ENCODE results near the gene WNT7B.

The WNT7B gene

DNA sequence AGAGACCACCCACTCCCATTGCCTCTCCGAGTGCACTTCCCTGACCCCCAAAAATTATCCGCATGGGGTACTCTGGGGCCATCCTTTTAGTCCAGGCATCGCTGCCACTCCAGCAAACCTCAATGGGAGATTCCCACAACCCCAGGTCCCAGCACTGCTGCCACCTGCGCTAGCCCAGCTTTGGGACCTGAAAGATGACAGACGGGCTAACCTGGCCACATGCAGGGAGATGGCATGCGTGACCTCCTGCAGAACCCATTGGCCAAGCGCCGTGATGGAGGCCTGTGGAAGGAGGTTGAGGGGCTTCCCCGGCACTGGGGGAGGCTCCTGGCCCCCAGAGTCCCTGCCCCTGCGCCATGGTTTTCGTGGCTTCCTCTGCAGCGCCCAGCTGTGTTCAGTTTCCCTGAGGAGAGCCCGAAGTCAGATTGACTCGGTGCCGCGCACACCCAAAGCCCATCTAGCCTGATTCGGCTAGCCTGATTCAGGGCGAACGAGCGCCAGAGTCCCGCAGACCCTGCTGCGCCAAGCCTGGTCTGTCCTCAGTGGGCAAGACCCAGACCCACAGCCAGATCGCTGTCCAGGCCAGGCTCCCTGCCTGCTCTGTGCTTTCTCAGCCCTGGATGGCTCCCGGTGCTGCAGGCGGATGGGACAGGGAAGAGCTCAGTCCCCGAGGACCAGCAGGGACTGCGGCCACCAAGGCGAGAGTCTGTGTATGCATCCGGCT lies 751 bp upstream of the WNT7B start:
- Histone ChIP-seq H3K27ac (ENCODE audit: low read depth, low read length) (no peak overlapping the region), H3K79me2 (ENCODE audit: control insufficient read depth, insufficient read depth, low read length, unreplicated experiment) (no peaks in the 10 kb centered on the region), H3K4me1 (ENCODE audit: control insufficient read depth, insufficient read depth, low read length, unreplicated experiment) (no peaks in the 10 kb centered on the region), H3K36me3 (ENCODE audit: insufficient read depth, low read length) (no peaks in the 10 kb centered on the region), H2AFZ (ENCODE audit: low read length, unreplicated experiment) (no peak overlapping the region), H3K27me3 (ENCODE audit: insufficient read depth, low read length) (peaks cover 50% of the 10 kb centered on the region), H3K4me3 (ENCODE audit: low read depth, low read length) (no peak overlapping the region)

DNA sequence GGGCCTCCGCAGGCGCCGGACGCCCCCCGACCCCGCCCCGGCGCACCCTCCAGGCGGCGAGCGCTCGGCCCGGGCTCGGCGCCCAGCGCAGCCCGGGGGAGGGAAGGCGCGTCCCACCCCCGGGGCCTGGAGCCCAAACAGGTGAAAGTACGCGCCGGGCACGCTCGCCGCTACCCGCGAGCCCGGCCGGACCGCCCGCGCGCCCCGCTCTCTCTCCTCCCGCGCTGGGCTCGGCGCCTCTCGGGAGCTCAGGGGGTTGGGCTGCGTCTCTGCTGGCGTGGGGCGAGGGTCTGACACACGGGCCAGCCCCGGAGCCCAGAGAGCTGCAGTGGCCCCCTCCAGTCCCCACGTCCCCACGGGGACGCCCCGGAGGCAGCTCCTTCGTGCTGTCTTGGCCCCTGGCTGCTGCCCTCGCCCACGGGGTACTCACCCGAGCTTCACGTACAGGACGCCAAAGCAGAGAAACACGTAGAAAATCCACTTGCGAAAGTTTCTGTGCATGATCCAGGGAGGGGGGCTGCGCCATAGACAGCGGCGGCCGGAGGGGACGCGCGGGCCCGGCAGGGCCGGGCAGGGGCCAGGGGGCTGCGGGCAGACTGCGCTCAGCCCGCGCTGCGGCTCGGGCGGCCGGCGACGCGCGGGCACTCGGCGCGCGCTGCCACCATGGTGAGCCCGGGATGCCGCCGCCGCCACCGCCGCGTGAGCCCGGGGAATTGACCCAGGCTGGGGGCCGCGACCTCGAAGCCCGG lies 534 bp downstream of the WNT7B start:
- no peak overlapping the region for H2AFZ ChIP-seq (ENCODE audit: low read length, unreplicated experiment)
- no peaks in the 10 kb centered on the region for H3K79me2 ChIP-seq (ENCODE audit: control insufficient read depth, insufficient read depth, low read length, unreplicated experiment)
- H3K27me3 ChIP-seq (ENCODE audit: insufficient read depth, low read length) = peaks cover 58% of the 10 kb centered on the region
- H3K27ac ChIP-seq (ENCODE audit: low read depth, low read length) = no peak overlapping the region
- H3K4me1 ChIP-seq (ENCODE audit: control insufficient read depth, insufficient read depth, low read length, unreplicated experiment) = no peaks in the 10 kb centered on the region
- H3K36me3 ChIP-seq (ENCODE audit: insufficient read depth, low read length) = no peaks in the 10 kb centered on the region
- H3K4me3 ChIP-seq (ENCODE audit: low read depth, low read length) = peak overlapping the region; percentile 43; the same call in 1 of the 2 replicates

DNA sequence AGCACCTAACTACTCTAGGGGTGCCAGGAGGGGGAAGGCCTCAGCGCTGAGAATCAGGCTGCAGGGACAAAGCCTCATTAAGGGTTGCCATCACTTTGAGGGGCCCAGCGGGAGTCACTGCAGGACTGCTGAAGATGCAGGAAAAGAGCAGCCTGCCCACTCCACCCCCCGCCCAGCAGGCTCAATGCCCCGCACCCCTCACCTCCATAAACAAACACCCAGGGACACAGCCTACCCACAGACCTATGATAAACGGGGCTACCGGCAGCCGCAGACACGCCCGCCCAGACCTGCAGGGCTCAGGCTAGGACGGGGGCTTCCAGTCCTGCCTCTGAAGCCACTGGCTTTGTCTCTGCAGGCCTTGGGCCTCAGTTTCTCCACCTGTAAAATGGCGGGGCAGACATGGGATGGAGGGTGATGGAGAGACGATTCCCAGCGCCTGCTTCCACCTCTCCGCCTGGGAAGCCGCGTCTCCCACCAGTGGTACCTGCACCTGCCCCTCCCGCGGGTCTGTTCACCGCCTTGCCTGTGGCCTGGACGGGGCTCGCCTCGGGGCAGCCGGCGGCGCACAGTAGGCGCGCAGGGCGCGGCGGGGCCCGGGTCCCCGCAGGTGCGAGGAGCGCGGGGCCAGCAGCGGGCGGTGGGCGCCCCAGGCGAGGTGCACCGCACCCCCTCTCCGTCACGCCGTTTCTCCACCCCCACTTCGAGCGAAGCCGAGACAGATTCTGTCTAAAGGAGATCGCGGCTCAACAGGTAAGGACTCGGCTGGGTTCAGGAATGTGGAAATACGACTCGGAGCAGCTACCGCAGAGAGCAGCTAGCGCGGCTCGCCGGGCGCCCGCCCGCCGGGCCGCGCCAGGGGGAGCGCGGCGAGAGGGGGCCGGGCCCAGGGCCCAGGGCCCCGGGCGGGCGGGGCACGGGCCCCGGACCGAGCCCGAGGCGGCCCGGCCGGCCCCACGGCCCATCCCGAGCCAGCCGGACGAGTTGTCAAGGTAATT lies 1.5 kb downstream of the WNT7B start:
- Histone ChIP-seq H3K79me2 (ENCODE audit: control insufficient read depth, insufficient read depth, low read length, unreplicated experiment) (no peaks in the 10 kb centered on the region), H3K4me1 (ENCODE audit: control insufficient read depth, insufficient read depth, low read length, unreplicated experiment) (no peaks in the 10 kb centered on the region), H2AFZ (ENCODE audit: low read length, unreplicated experiment) (no peak overlapping the region), H3K4me3 (ENCODE audit: low read depth, low read length) (no peak overlapping the region), H3K27me3 (ENCODE audit: insufficient read depth, low read length) (peaks cover 68% of the 10 kb centered on the region), H3K27ac (ENCODE audit: low read depth, low read length) (no peak overlapping the region), H3K36me3 (ENCODE audit: insufficient read depth, low read length) (no peaks in the 10 kb centered on the region)

DNA sequence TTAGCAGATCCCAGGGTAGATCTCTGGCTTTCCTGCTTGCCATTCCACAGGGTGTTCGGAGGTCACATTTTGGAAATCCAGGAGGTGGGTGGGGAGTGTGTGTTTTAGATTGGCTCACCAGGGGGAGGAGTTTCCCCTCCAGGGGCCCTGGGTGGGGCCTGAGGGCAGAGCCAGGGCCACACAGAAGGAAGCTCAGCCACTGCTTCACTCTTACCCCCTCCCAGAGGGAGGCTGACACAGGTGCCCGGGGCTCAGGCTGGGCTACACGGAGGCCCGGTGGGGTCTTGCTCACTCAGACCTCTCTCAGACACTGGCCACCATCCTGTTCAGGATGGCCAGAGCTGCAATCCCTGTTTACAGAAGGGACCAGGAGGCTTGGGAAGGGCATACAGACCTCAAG lies 2.5 kb downstream of the WNT7B start:
- Histone ChIP-seq H3K27ac (ENCODE audit: low read depth, low read length) (no peak overlapping the region), H3K27me3 (ENCODE audit: insufficient read depth, low read length) (peaks cover 69% of the 10 kb centered on the region), H3K4me3 (ENCODE audit: low read depth, low read length) (no peak overlapping the region), H2AFZ (ENCODE audit: low read length, unreplicated experiment) (no peak overlapping the region), H3K36me3 (ENCODE audit: insufficient read depth, low read length) (no peaks in the 10 kb centered on the region), H3K4me1 (ENCODE audit: control insufficient read depth, insufficient read depth, low read length, unreplicated experiment) (peaks cover under 1% of the 10 kb centered on the region), H3K79me2 (ENCODE audit: control insufficient read depth, insufficient read depth, low read length, unreplicated experiment) (no peaks in the 10 kb centered on the region)

DNA sequence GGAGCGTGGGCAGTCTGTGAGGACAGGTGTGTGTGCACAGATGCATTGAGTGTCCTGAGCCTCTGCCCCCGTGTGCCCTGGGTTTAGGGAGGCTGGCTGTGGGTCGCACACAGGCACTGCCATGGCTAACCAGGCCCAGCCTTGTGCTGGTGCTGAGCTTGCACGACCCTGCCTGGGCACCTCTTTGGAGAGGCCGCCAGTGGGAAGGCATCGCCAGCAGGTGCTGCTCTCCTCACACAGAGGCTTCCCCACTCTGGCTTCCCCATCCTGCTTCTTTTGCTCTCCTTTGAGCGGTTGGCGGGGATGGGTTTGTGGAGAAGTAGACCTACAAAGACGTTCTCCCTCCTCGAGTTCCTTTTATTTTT lies 4.1 kb downstream of the WNT7B start:
- Histone ChIP-seq H2AFZ (ENCODE audit: low read length, unreplicated experiment) (no peak overlapping the region), H3K79me2 (ENCODE audit: control insufficient read depth, insufficient read depth, low read length, unreplicated experiment) (no peaks in the 10 kb centered on the region), H3K27me3 (ENCODE audit: insufficient read depth, low read length) (peaks cover 63% of the 10 kb centered on the region), H3K36me3 (ENCODE audit: insufficient read depth, low read length) (no peaks in the 10 kb centered on the region), H3K4me1 (ENCODE audit: control insufficient read depth, insufficient read depth, low read length, unreplicated experiment) (peaks cover 11% of the 10 kb centered on the region), H3K4me3 (ENCODE audit: low read depth, low read length) (no peak overlapping the region), H3K27ac (ENCODE audit: low read depth, low read length) (no peak overlapping the region)

DNA sequence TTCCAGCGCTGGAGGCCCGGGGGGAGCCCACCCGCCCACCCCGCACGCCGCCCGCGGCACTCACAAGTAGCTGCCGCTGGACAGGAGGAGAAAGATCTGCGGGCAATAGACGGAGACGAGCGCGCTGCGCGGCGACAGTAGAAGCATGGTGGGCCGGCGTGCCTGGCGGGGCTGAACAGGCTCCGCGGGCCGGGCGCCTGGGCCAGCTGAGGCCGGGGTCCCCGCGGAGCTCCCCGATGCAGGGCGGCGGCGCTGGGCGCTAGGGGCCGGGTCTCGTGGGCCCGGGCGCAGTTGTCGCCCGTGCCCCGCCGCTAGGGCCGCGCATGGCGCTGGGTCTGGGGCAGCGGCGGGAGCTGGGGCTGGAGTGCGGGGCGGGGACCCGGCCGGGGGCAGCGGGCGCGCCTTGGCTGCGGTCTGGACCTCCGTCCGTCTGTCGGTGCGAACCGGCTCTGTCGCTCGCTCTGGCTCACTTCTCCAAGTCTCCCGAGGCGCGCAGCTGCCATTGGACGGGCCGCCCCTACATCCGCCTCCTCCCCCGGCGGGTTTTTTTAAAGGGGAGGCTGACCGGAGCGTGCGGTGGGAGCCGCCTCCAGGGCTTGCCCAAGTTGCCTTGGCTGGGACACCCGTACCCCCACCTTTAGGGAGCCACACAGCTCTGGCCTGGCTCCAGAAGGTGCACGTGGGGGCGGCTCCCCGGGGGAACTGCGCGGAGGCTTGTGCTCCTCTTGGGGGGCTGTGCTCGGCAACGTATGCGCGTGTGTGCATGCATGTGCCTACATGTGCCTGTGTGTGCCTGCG lies 4.7 kb downstream of the WNT7B start:
- no peaks in the 10 kb centered on the region for H3K36me3 ChIP-seq (ENCODE audit: insufficient read depth, low read length)
- H2AFZ ChIP-seq (ENCODE audit: low read length, unreplicated experiment) = no peak overlapping the region
- H3K27me3 ChIP-seq (ENCODE audit: insufficient read depth, low read length) = peaks cover 57% of the 10 kb centered on the region
- peaks cover 11% of the 10 kb centered on the region for H3K4me1 ChIP-seq (ENCODE audit: control insufficient read depth, insufficient read depth, low read length, unreplicated experiment)
- no peak overlapping the region for H3K4me3 ChIP-seq (ENCODE audit: low read depth, low read length)
- H3K79me2 ChIP-seq (ENCODE audit: control insufficient read depth, insufficient read depth, low read length, unreplicated experiment) = no peaks in the 10 kb centered on the region
- no peak overlapping the region for H3K27ac ChIP-seq (ENCODE audit: low read depth, low read length)

DNA sequence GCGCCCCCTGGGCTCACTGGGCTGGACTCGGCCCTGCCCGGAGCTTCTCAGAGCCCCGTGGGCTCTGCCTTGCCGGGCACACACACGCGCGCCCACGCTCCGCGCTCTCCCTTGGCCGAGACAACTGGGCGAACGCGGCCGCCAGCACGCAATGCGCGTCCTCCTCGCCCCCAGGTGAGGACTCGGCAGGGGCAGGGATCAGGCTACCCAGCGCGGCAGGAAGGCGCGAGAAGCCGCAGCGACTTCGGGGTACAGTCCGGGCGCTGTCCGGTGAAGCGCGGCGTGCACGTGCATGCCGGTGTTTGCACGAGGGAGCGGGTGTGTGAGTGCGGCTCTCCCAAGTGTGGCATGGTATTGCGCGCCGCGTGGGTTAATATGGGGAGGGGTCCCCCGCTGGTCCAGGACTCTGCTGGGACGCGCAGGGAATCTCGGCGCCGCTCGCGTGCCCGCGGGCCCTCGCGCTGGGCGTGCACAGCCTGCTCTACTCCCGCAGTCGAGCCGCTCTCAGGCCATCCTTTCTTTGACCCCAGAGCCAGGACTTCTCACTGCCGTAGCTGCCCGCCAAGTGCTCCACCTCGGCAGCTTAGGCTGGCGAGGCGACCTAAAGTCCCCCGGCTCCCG lies 5.4 kb downstream of the WNT7B start:
- Histone ChIP-seq H3K27me3 (ENCODE audit: insufficient read depth, low read length) (peaks cover 52% of the 10 kb centered on the region), H2AFZ (ENCODE audit: low read length, unreplicated experiment) (no peak overlapping the region), H3K79me2 (ENCODE audit: control insufficient read depth, insufficient read depth, low read length, unreplicated experiment) (no peaks in the 10 kb centered on the region), H3K27ac (ENCODE audit: low read depth, low read length) (no peak overlapping the region), H3K4me1 (ENCODE audit: control insufficient read depth, insufficient read depth, low read length, unreplicated experiment) (peaks cover 11% of the 10 kb centered on the region), H3K36me3 (ENCODE audit: insufficient read depth, low read length) (no peaks in the 10 kb centered on the region), H3K4me3 (ENCODE audit: low read depth, low read length) (peak overlapping the region; percentile 69)

DNA sequence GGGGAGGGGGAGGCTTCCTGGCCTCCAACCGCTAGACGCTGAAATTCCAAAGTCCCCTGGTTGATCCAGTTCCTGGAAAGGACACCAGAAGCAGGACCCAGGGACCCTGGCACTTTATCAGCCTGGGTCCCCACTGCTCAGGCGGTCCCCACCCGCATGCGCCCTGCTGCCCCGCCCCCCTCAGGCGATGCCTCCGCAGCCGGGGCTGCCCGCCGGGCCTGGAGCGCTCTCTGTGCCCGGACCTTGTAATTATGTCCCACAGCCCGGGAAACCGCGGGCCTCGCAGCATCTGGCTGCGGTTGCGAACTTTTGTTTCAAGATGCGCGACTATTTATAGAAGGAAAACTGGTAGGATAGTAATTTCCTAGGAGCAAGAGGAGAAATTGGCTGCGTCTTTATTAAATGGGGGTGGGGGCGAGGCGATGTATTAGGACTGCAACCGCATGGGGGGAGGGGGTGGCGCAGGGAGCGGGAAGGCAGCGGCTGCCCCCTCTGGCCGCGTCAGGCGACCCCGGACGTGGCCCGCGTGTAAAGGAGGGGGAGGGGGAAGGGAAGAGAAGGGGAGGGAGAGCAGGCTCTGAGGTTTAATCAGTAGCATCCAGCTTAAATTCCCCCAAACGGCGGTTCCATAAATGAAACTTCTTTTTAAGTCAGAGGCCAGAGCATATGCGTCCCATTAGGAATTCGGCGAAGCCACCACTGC lies 6.1 kb downstream of the WNT7B start:
- peaks cover 11% of the 10 kb centered on the region for H3K4me1 ChIP-seq (ENCODE audit: control insufficient read depth, insufficient read depth, low read length, unreplicated experiment)
- H3K79me2 ChIP-seq (ENCODE audit: control insufficient read depth, insufficient read depth, low read length, unreplicated experiment) = no peaks in the 10 kb centered on the region
- no peaks in the 10 kb centered on the region for H3K36me3 ChIP-seq (ENCODE audit: insufficient read depth, low read length)
- no peak overlapping the region for H2AFZ ChIP-seq (ENCODE audit: low read length, unreplicated experiment)
- H3K27me3 ChIP-seq (ENCODE audit: insufficient read depth, low read length) = peaks cover 49% of the 10 kb centered on the region
- H3K27ac ChIP-seq (ENCODE audit: low read depth, low read length) = no peak overlapping the region
- peak overlapping the region; percentile 69 for H3K4me3 ChIP-seq (ENCODE audit: low read depth, low read length)

DNA sequence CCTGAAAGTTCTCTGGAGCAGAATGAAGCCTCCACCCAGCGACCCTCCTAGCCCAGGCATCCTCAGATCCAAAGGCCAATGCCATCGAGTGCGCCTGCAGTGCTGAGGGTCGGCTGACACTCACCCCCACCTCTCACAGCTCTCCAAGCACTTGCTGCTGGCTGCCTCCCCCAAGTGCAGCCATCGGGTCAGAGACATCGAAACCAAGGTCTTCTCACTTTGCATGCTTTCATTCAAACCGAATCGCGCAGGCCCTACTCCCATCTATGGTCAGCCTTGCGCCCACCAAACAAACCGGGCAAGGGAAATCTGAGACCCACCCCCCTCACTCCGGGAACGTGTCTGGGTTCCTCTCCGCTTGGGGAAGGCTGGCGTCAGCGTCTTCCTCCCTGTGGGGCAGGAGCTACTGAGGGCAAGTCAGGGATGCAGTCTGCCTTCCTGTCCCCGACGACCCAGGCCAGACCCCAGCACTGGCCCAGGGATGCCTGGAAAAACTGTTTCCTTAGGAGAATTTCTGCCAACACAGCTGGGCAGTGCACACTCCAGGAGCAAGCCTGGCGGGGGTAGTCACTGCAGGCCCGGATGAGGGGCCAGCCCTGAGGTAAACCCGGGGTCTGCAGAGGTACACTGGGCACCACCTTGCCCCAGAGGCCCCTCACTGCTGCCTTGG lies 7.0 kb downstream of the WNT7B start:
- Histone ChIP-seq H3K4me1 (ENCODE audit: control insufficient read depth, insufficient read depth, low read length, unreplicated experiment) (peaks cover 11% of the 10 kb centered on the region), H3K27ac (ENCODE audit: low read depth, low read length) (no peak overlapping the region), H3K4me3 (ENCODE audit: low read depth, low read length) (no peak overlapping the region), H3K36me3 (ENCODE audit: insufficient read depth, low read length) (no peaks in the 10 kb centered on the region), H2AFZ (ENCODE audit: low read length, unreplicated experiment) (no peak overlapping the region), H3K79me2 (ENCODE audit: control insufficient read depth, insufficient read depth, low read length, unreplicated experiment) (no peaks in the 10 kb centered on the region), H3K27me3 (ENCODE audit: insufficient read depth, low read length) (peaks cover 41% of the 10 kb centered on the region)

Measured in ACC112 (cell line).